K562 (cell line): ENCODE data around the gene SLC25A45.

ENCODE experiments used
- CTCF ChIP-seq, 3 experiments: IDR thresholded peaks in 2 of 3; conservative IDR thresholded peaks in 1 of 3; 2 replicates each; pipeline ENCODE4 v1.5.1; 2011 to 2012; ENCODE audit warnings: low read length in 3 of 3, mild to moderate bottlenecking in 3 of 3, control low read depth in 2 of 3, improper control_type of control experiment in 1 of 3, inconsistent platforms in 1 of 3, low read depth in 1 of 3, mixed read lengths in 1 of 3, moderate library complexity in 1 of 3; ENCODE audit not compliant: insufficient read depth in 2 of 3
- CUX1 ChIP-seq: fragments of 200-800 bp; sonication (Bioruptor generic); IDR thresholded peaks from 2 replicates; pipeline ENCODE4 v1.6.1; 2016; ENCODE audit warnings: missing genetic modification characterization, missing compliant biosample characterization
- CXXC5 ChIP-seq: fragments of 250-450 bp; sonication (Bioruptor Pico); IDR thresholded peaks from 2 replicates; pipeline ENCODE4 v1.8.0; 2022; ENCODE audit warnings: inconsistent platforms, mild to moderate bottlenecking, moderate library complexity
- EP300 ChIP-seq: IDR thresholded peaks from 2 replicates; pipeline ENCODE4 v1.6.1; 2012; ENCODE audit warnings: low read length, improper control_type of control experiment
- POLR2A ChIP-seq: fragments of 450-650 bp; conservative IDR thresholded peaks from 2 replicates; pipeline ENCODE4 v1.6.1; 2016
- ZNF165 ChIP-seq: fragments of 250-450 bp; sonication (Bioruptor Pico); IDR thresholded peaks from 2 replicates; pipeline ENCODE4 v1.4.0; 2020; ENCODE audit warnings: borderline replicate concordance

GRCh38 chr11:65382804-65383368 is 440 bp upstream of the SLC25A45 start:
- no peak for TF ChIP-seq EP300
- no peak for TF ChIP-seq CXXC5 (CRISPR knock-in tag)
- no peak for TF ChIP-seq CTCF (IDR thresholded peaks at IDR 0.05 in 2 of 3, conservative IDR thresholded peaks at IDR 0.05 in 1 of 3; ENCODE audit: insufficient read depth in 2 of 3, low read depth in 1 of 3, low read length in 3 of 3)
- no peak for TF ChIP-seq CUX1 (CRISPR knock-in tag)
- TF ChIP-seq POLR2A = no peak
- TF ChIP-seq ZNF165 (CRISPR knock-in tag) = no peak
